HUES6 (cell line): ENCODE measurements around the gene ZNF333.
"Not testable (repeated sequence)": the region's sequence is repeated elsewhere in the genome, so short reads cannot be mapped to it uniquely, and the experiment has no call there.

ENCODE experiments used
- H3K27ac ChIP-seq: 2 replicates; pipeline ENCODE4 v1.7.0; 2013; ENCODE audit warnings: low read depth, mild to moderate bottlenecking, low read length, inconsistent platforms
- H3K27me3 ChIP-seq: 2 replicates; pipeline ENCODE4 v1.6.1; 2013; ENCODE audit warnings: low read length; ENCODE audit not compliant: control insufficient read depth, insufficient read depth
- H3K36me3 ChIP-seq: 2 replicates; pipeline ENCODE4 v1.6.1; 2013; ENCODE audit warnings: low read length; ENCODE audit not compliant: control insufficient read depth, insufficient read depth
- H3K4me1 ChIP-seq: 2 replicates; pipeline ENCODE4 v1.6.1; 2013; ENCODE audit warnings: low read length; ENCODE audit not compliant: control insufficient read depth, insufficient read depth
- H3K4me3 ChIP-seq: 2 replicates; pipeline ENCODE4 v1.5.1; 2013; ENCODE audit warnings: low read depth, low read length
- H3K9ac ChIP-seq: one replicate; pipeline ENCODE4 v1.6.1; 2013; ENCODE audit warnings: mild to moderate bottlenecking, low read length
- H3K9me3 ChIP-seq: 2 replicates; pipeline ENCODE4 v1.6.1; 2013; ENCODE audit warnings: low read depth, low read length; ENCODE audit not compliant: control insufficient read depth, insufficient read depth

ZNF333 gene

DNA sequence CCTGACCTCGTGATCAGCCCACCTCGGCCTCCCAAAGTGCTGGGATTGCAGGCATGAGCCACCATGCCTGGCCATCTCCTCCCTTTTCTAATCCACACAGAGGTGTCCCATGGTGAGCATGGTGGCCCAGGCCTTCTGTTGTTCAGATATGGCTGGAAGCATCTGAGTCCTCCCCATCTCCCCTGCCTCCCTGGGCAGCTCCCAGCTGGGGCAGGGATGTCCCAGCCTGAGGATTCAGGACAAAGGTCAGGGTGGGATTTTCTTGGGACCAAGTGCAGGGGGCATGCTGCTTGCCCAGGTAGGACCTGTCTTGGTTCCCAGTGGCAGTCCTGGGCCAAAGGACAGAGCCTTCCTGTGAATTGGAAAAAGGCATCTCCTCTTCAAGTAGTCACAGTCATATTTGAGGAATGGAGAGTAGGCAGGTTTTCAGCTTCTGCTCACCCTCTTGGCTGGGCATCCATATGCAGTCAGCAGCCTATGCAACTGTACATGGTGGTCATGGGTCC lies 77.7 kb downstream of the ZNF333 start:
- Histone ChIP-seq H3K36me3 (peaks cover 20% of the 10 kb centered on the region), H3K4me1 (no peaks in the 10 kb centered on the region)

DNA sequence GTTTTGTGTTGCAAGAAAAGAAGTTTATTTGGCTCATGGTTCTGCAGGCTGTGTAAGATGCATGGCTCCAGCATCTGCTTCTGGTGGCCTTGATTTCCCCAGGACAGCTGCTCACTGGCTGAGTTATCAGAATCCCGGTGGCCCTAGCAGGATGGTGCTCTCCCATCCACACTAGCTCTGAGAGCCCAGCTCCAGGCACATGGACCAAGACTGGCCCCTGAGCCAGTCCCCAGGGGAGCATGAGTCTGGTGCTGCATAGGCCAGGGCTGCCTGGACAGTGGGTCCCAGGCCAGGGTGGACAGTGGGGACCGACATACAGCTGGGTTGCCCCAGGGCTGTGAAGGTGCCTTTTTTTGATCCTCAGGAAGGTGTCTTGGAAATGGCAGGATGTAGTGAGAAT lies 78.2 kb downstream of the ZNF333 start:
- H3K36me3 ChIP-seq, result peaks cover 20% of the 10 kb centered on the region
- no peaks in the 10 kb centered on the region for H3K27me3 ChIP-seq
- H3K9ac ChIP-seq, result no peak overlapping the region
- no peak overlapping the region for H3K4me3 ChIP-seq
- H3K4me1 ChIP-seq, result no peaks in the 10 kb centered on the region
- H3K27ac ChIP-seq, result no peak overlapping the region
- H3K9me3 ChIP-seq, result no peaks in the 10 kb centered on the region

More for the DNA sequence above, 77.7 kb downstream of the ZNF333 start:
- no peaks in the 10 kb centered on the region for H3K27me3 ChIP-seq
- no peaks in the 10 kb centered on the region for H3K9me3 ChIP-seq
- H3K4me3 ChIP-seq, result no peak overlapping the region
- no peak overlapping the region for H3K9ac ChIP-seq
- H3K27ac ChIP-seq, result no peak overlapping the region

DNA sequence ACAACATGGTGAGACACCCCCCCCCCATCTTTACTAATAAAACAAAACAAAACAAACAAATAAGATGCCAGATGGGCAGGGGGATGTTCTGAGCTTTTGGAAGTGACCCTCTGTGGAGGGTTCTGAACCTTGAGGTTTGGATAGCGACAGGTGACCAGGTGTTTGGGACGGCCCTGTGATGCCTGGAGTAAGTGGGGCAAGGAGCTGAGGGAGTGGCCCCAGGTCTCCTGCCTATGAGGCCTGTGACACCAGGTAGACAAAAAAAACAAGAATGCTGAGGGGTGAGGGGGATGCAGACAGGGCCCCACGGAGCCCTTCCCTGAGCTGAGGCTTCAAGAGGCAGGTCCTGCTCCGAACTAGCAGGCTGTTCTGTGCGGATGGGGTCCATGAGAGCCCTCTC lies 79.4 kb downstream of the ZNF333 start:
- H3K9me3 ChIP-seq, result no peaks in the 10 kb centered on the region
- no peak overlapping the region for H3K4me3 ChIP-seq
- no peak overlapping the region for H3K9ac ChIP-seq
- H3K27ac ChIP-seq, result no peak overlapping the region
- H3K27me3 ChIP-seq, result no peaks in the 10 kb centered on the region
- peaks cover 20% of the 10 kb centered on the region for H3K36me3 ChIP-seq
- no peaks in the 10 kb centered on the region for H3K4me1 ChIP-seq

DNA sequence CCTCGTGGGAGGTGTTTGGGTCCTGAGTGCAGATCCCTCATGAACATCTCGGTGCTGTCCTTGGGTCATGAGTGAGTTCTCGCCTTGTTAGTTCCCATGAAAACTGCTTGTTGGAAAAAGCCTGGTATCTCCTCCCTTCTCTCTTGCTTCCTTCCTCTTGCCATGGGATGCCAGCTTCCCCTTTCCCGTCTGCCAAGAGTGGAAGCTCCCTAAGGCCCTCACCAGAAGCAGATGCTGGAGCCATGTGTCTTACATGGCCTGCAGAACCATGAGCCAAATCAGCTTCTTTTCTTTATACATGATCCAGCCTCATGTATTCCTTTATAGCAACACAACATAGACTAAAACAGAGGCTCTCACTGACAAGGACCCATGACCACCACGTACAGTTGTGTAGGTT lies 80.3 kb downstream of the ZNF333 start:
- Histone ChIP-seq H3K36me3 (peaks cover 17% of the 10 kb centered on the region), H3K4me1 (no peaks in the 10 kb centered on the region), H3K9ac (no peak overlapping the region), H3K4me3 (no peak overlapping the region), H3K27ac (no peak overlapping the region), H3K27me3 (no peaks in the 10 kb centered on the region), H3K9me3 (no peaks in the 10 kb centered on the region)

DNA sequence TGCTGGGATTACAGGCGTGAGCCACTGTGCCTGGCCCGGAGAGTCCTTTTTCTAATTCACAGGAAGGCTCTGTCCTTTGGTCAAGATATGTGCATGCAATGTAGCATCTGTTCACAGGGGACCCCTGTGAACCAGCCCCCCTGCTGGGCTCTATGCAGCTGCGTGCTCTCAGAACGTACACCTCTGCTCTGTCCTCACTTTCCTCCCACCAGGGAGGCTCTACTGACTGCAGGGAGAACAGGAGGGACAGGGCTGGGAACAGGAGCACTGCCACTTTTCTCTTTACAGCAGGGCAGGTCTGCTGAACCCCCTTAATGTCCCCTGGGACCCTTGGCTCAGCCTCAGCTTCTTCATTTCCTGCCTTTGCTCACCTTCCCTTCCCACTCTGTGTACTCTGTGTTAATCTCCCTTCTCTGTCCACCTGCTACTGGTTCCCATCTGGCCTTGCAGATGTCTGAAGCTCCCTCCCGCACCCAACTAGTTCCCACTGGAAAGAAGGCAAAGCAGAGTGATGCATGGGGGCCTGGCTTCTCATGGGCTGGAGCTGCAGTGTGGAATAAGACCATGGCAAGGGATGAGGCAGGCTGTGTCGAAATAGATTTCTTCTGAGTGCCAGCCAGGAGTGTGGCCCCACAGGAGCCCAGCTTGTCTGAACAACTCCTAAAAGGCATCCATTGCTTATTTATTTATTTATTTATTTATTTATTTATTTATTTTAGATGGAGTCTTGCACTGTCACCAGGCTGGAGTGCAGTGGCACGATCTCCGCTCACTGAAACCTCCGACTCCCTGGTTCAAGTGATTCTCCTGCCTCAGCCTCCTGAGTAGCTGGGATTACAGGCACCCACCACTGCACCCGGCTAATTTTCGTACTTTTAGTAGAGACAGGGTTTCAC lies 81.3 kb downstream of the ZNF333 start:
- peaks cover 6% of the 10 kb centered on the region; the same call in 1 of the 2 replicates for H3K27me3 ChIP-seq
- no peak overlapping the region for H3K27ac ChIP-seq
- no peaks in the 10 kb centered on the region for H3K9me3 ChIP-seq
- H3K4me1 ChIP-seq, result no peaks in the 10 kb centered on the region; the same call in 1 of the 2 replicates
- no peak overlapping the region for H3K4me3 ChIP-seq
- peaks cover 17% of the 10 kb centered on the region for H3K36me3 ChIP-seq
- no peak overlapping the region for H3K9ac ChIP-seq

DNA sequence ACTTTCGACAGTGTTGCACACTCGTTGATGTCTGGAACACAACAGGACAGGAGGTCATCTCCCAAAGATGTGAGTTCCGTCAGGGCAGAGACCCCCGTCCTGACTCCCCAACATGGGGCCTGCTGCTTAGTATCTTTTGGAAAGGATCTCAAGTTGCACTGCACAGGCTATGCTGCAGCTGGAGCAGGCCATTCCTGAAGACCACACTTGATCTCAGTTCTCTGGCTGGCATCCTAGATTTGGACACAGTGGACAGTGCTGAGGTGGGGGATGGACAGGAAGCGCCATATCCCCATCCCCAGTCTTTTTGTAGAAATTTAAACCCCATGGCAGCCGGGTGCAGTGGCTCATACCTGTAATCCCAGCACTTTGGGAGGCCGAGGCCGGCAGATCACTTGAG lies 82.6 kb downstream of the ZNF333 start:
- no peak overlapping the region for H3K9ac ChIP-seq
- H3K27me3 ChIP-seq, result peaks cover 9% of the 10 kb centered on the region; the same call in 1 of the 2 replicates
- H3K9me3 ChIP-seq, result no peaks in the 10 kb centered on the region
- no peaks in the 10 kb centered on the region; the same call in 1 of the 2 replicates for H3K4me1 ChIP-seq
- H3K27ac ChIP-seq, result no peak overlapping the region
- peaks cover 17% of the 10 kb centered on the region for H3K36me3 ChIP-seq
- H3K4me3 ChIP-seq, result no peak overlapping the region

DNA sequence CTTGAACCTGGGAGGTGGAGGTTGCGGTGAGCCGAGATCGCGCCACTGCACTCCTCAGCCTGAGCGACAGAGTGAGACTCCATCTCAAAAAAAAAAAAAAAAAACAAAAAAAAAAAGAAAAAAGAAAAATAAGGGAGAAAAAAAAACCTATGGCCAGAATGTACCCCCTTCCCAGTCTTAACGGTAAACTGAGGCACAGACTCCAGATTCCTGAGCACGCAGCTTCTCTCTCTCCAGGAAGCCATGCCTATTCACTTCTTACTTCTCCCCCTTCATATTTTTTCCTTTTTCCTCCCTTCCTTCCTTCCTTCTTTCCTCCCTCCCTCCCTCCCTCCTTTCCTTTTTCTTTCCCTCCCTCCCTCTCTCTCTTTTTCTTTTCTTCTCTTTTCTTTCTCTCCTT lies 83.1 kb downstream of the ZNF333 start:
- Histone ChIP-seq H3K4me3 (no peak overlapping the region), H3K4me1 (no peaks in the 10 kb centered on the region; the same call in 1 of the 2 replicates), H3K27me3 (peaks cover 9% of the 10 kb centered on the region; the same call in 1 of the 2 replicates), H3K9me3 (no peaks in the 10 kb centered on the region), H3K36me3 (peaks cover 12% of the 10 kb centered on the region), H3K9ac (no peak overlapping the region), H3K27ac (no peak overlapping the region)

DNA sequence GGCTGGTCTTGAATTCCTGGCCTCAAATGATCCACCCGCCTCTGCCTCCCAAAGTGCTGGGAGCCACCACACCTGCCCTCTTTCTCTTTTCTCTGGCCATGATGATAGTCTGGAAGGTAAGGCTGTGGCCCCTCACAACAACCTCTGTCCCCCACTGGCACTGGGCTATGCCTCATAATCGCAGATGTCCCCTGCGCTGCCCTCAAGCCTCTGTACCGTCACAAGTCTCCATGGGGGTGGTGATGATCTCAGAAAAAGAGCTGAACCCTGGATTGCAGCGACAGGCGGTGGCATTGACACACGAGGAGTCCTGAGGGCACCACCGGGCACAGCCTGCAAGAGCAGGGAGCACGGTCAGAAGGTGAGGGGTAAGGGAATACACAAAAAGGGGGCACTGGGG lies 83.9 kb downstream of the ZNF333 start:
- H3K27ac ChIP-seq, H3K9ac ChIP-seq, H3K4me3 ChIP-seq, H3K9me3 ChIP-seq, H3K4me1 ChIP-seq, H3K27me3 ChIP-seq: not testable (repeated sequence)
- peaks cover 12% of the 10 kb centered on the region for H3K36me3 ChIP-seq

DNA sequence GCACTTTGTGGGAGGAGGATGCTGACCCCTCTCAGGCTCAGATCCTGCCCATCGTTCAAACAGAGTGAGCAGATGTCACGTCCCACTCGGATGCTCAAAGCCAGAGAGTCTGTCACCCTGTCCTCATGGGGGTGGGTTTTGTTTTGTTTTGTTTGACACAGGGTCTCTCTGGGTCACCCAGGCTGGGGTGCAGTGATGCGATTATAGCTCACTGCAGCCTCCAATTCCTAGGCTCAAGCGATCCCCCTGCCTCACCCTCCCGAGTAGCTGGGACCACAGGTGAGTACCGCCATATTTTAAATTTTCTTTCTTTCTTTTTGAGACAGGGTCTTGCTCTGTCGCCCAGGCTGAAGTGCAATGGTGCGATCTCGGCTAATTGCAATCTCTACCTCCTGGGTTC lies 84.5 kb downstream of the ZNF333 start:
- H3K36me3 ChIP-seq, result peaks cover 12% of the 10 kb centered on the region
- H3K9ac ChIP-seq, result no peak overlapping the region
- no peaks in the 10 kb centered on the region for H3K9me3 ChIP-seq
- H3K27ac ChIP-seq, result no peak overlapping the region
- H3K4me1 ChIP-seq, result no peaks in the 10 kb centered on the region; the same call in 1 of the 2 replicates
- no peak overlapping the region for H3K4me3 ChIP-seq
- H3K27me3 ChIP-seq, result peaks cover 9% of the 10 kb centered on the region; the same call in 1 of the 2 replicates

DNA sequence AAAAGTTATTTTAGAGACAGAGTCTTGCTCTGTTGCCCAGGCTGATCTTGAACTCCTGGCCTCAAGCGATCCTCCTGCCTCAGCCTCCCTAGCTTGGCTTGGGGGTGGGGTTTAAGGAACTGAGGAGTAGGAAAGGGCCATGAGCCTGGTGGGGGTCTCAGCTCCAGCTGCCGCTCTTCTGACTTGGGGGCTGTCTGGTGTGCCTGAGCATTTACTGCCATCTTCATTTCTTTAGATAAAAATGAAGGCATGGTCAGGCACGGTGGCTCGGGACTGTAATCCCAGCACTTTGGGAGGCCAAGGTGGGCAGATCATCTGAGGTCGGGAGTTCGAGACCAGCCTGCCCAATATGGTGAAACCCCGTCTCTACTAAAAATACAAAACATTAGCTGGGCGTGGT lies 85.5 kb downstream of the ZNF333 start:
- not testable (repeated sequence) for H3K27ac ChIP-seq, H3K4me1 ChIP-seq

DNA sequence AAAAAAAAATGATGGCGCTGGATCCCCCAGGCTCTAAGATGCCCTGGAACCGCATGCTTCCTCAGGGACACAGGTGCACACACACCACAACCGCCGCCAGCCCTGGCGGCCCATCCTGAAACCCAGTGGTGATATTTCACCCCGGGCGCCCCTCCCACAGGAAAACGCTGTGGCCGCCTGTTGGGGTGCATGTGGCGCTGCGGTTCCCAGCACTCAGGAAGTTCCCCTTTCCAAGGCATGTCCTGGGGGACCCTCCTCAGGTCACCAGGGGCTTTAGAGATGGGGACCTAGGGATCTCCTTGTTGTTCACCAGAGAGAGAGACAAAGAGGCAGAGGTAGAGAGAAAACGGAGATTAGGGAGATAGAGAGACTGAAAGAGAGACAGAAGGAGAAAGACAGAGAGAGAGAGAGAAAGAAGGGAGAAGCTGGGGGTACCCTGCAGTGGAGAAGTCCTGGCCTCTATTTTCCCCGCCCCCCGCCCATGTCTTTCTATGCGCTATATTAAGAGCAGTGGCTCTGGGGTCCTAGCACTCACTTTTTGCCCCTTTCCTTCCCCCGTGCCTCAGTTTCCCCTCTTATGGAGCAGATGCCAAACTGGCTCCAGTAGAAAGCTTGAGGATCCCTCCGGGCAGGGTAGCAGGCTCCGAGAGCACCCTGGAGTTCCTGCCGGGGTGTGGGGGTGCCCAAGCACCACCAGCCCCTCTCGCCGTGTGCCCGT lies 86.2 kb downstream of the ZNF333 start:
- Histone ChIP-seq H3K9ac (no peak overlapping the region), H3K36me3 (peaks cover 7% of the 10 kb centered on the region; the same call in 1 of the 2 replicates), H3K9me3 (no peaks in the 10 kb centered on the region), H3K27me3 (peaks cover 9% of the 10 kb centered on the region; the same call in 1 of the 2 replicates), H3K4me3 (peak overlapping the region; percentile 63), H3K4me1 (no peaks in the 10 kb centered on the region; the same call in 1 of the 2 replicates), H3K27ac (no peak overlapping the region)

More for the DNA sequence above, 85.5 kb downstream of the ZNF333 start:
- not testable (repeated sequence) for H3K9ac ChIP-seq, H3K36me3 ChIP-seq, H3K27me3 ChIP-seq, H3K9me3 ChIP-seq
- H3K4me3 ChIP-seq, result peak overlapping the region; percentile 63; the same call in 1 of the 2 replicates
